PC-9 (cell line): ENCODE data around the gene DYNLT2B.

Experiments
- EZH2 ChIP-seq: fragments of 200-600 bp; sonication (generic); IDR thresholded peaks from 2 replicates; pipeline ENCODE4 v1.8.0; 2017; ENCODE audit warnings: antibody characterized with exemption, low read depth
- TF ChIP-seq, protein P1 (sequence below): fragments of 200-600 bp; sonication (generic); conservative IDR thresholded peaks from 2 replicates; pipeline ENCODE4 v1.6.1; 2017; ENCODE audit warnings: mixed run types, antibody characterized with exemption, mild to moderate bottlenecking, moderate library complexity

DNA sequence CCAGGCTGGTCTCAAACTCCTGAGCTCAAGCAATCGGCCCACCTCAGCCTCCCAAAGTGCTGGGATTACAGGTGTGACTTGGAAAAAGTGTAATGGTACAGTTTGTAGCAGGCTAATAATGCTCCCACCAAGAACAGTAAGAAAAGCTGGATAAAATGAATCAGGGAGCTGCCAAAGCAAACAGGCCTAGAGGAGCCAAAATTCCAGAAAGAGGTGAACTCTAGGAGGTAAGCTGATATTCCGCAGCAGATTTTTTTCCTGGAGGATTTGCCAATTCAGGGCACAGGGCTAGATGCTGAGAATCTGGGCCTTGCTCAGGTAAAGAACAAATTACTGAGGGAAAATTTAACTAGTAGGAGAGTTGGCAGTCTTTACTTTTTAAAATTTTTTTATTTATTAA, 19.5 kb downstream of the DYNLT2B start:
- no peak for TF ChIP-seq EZH2
- TF ChIP-seq, protein P1, sequence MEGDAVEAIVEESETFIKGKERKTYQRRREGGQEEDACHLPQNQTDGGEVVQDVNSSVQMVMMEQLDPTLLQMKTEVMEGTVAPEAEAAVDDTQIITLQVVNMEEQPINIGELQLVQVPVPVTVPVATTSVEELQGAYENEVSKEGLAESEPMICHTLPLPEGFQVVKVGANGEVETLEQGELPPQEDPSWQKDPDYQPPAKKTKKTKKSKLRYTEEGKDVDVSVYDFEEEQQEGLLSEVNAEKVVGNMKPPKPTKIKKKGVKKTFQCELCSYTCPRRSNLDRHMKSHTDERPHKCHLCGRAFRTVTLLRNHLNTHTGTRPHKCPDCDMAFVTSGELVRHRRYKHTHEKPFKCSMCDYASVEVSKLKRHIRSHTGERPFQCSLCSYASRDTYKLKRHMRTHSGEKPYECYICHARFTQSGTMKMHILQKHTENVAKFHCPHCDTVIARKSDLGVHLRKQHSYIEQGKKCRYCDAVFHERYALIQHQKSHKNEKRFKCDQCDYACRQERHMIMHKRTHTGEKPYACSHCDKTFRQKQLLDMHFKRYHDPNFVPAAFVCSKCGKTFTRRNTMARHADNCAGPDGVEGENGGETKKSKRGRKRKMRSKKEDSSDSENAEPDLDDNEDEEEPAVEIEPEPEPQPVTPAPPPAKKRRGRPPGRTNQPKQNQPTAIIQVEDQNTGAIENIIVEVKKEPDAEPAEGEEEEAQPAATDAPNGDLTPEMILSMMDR, result no peak
